Stimulated activated CD8-positive, alpha-beta memory T cell treated with anti-CD3 and anti-CD28 coated beads, Interleukin-7, amount 100 ng/mL, for 24 hours (primary cell): Measurements from ENCODE around the gene ARL17A.
"Not testable (repeated sequence)": the region's sequence is repeated elsewhere in the genome, so short reads cannot be mapped to it uniquely, and the experiment has no call there.

ENCODE experiments used
- DNase-seq: peaks from one replicate; pipeline ENCODE4 v3.0.0-alpha.2; 2020; ENCODE audit warnings: low read depth

Gene ARL17A

DNA sequence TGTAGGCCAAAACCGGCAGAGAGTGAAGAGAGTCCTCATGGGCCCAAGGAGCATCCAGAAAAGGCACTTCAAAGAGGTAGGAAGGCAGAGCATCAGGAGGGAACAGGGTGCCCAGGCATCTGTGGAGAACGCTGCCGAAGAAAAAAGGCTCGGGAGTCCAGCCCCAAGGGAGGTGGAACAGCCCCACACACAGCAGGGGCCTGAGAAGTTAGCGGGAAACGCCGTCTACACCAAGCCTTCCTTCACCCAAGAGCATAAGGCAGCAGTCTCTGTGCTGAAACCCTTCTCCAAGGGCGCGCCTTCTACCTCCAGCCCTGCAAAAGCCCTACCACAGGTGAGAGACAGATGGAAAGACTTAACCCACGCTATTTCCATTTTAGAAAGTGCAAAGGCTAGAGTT, 30.9 kb downstream of the ARL17A start:
- not testable (repeated sequence) for DNase-seq

- DNase-seq, result not testable (repeated sequence)
These were observed 44.8 kb downstream of the ARL17A start for GRCh38 chr17:46534716-46535115.

DNA sequence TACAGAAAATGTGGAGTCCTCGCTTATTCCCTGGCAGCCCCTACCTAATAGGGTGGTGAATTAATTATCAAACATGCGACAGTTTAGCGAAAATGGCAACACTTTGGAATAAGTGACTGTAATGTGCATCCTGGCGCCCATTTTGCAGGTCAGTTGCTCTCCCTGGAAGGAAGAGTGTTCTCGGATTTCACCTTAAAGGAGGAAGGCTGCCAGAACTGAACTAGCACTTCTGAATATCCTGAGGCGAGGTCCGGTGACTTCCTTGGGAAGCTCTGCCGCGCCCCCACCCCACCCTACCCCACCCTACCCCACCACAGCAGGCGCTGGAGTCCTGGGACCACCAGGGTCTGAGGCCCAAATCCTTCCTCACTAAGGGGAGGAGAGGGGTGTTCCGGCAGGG, 67.3 kb downstream of the ARL17A start, which contains the start of gene LRRC37A2:
Gene LRRC37A2 (plus strand): TSS at position 301 of the 400 bp plus-strand sequence. CDS start 245 bp downstream, outside the sequence.
- not testable (repeated sequence) for DNase-seq

- not testable (repeated sequence) for DNase-seq
These were observed 73.6 kb downstream of the ARL17A start for GRCh38 chr17:46505896-46506295.

DNA sequence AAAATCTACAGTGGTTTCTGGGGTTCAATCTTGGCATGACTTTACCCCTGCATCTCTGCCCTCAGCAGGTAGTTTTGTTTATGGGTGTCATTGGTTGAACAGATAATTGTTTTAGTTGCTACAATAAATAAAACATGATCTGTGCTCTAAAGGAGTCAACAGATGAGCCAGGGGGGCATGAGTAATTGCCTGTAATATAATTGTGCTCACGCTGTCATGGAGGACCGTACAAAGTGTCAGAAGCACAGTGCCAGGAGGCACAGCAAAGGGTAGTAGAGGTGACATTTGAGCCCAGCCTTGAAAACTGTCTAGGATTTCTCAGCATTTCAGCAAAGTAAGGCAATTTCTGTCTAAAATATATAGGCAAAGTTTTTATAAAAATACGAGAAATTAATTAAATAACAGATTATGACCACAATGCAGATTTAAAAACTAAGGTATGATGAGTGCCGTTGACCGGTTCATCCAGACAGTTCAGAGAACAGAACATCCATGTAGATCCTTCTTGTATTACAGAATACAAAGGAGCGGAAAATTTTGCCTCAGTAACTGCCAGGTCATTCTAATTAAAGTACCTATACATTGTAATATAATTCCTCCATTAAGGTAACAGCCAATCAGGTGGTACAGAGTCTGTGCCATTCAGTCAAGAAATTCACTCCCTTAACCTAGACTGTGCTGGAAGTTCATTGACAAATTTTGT, 79.9 kb downstream of the ARL17A start:
- not testable (repeated sequence) for DNase-seq

DNA sequence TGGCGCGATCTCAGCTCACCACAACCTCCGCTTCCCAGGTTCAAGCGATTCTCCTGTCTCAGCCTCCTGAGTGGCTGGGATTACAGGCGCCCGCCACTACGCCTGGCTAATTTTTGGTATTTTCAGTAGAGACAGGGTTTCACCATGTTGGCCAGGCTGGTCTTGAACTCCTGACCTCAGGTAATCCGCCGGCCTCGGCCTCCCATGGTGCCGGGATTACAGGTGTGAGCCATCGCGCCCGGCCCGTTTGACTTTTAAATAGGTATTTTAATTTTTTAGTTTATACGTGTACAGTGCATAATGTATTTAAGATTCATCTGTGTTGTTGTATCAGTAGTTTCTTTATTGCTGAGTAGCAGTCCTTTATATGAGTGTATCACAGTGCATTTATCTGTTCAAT, 87.5 kb downstream of the ARL17A start:
- not testable (repeated sequence) for DNase-seq

DNA sequence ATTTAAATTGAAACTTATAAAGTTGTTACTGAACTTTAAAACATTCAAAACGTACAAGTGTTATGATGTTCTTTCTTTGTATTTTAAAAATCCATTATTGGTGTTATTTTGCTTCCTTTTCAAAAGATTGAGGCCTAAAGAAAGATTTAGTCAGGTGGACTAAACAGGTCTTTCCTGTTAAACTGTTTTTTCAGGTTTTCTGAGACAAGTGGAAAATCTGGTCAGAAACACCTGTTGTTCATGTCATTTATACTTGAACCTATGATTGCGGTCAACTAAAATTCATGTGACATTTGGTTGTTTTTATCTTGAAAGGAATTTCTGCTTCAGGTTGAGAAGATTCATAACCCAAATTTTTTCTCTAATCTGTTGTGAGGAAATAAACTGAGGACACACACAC, 98.2 kb downstream of the ARL17A start:
- not testable (repeated sequence) for DNase-seq

DNA sequence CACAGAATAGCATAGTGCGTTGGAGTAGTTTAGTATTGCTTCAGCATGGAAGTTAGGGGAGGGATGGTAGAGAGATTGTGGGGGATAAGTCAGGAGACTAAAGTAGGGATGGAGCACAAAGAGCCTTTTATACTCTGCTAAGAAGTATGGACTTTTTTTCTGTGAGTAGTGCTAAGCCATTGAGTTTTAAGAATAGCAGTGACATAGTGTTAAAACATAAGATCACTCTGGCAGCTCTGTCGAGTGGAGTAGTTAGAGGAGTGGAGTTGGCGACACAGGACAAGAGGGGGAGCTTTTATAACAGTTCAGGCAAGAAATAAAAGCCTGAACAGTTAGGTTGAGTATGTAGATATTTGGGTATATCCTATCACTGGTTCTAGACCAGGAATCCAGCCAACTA, 100.7 kb downstream of the ARL17A start:
- DNase-seq, result not testable (repeated sequence)

GRCh38 chr17:46475583-46475982, 103.9 kb downstream of the ARL17A start:
- not testable (repeated sequence) for DNase-seq

DNA sequence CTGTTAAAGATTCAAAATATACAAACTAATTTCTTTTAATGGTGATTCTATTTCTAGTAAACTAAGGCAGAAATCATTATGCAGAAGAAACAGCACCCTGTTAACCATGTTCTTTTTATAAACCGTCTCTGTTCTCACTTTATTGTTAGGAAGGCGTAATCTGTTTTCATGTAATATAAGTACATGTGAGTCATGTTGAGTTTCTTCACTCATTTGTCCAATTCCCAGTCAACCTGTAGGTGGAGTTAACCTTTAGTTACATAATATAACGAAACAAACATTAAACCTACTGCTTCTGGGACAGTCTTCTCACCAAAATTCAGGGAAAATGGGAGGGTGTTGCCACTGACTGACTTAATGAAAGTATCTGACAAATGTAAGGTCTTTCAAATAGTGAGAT, 105.0 kb downstream of the ARL17A start:
- DNase-seq, result not testable (repeated sequence)

DNA sequence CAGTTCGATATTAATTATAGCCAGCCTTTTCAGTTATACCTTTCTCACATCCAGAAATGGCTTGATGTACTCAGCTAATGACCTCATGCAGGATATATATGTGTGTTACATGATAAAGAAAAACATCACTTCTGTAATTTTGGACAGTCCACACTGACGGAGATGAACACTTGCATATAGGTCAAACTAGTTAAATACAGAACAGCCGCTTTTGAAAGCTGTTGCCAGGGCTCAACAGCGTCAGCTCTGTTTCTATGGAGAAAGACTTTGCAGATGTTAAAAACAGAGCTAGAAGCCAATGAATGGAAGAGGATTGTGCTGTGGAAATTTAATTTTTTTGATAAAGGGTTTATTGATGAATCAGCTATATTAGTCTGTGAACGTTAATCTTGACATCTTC, 111.9 kb downstream of the ARL17A start:
- DNase-seq, result not testable (repeated sequence)
